Psoas muscle (tissue), 8 donors: ENCODE results near the gene IP6K3. TPM values are rescaled to one million over a fixed set of nuclear protein-coding genes. Genes with fewer than 3 reads are reported as not detected.

Source experiments
- ATAC-seq, 4 donors: fragments of 200-7000 bp; cut with Tn5 transposase; one replicate each; pipeline ENCODE4 v1.9.1; 2020; ENCODE audit warnings: moderate library complexity in 3 of 4, mild to moderate bottlenecking in 2 of 4
- DNase-seq, 2 donors: peaks; one replicate each; pipeline ENCODE4 v3.0.0-alpha.2; 2020
- H3K27ac ChIP-seq: fragments of 200-600 bp; one replicate; pipeline ENCODE4 v1.8.0; 2022
- H3K27me3 ChIP-seq, 3 donors: fragments of 200-600 bp in 1 of 3; one replicate each; pipeline versions ENCODE4 v1.6.1 to v1.8.0; 2013 to 2022; ENCODE audit warnings: low read length in 2 of 3, mild to moderate bottlenecking in 2 of 3, moderate library complexity in 1 of 3; ENCODE audit not compliant: insufficient read depth in 3 of 3
- H3K36me3 ChIP-seq, 2 donors: fragments of 200-600 bp in 1 of 2; one replicate each; pipeline versions ENCODE4 v1.6.1 to v1.8.0; 2013 to 2022; ENCODE audit warnings: low read depth in 1 of 2, mild to moderate bottlenecking in 1 of 2, moderate library complexity in 1 of 2; ENCODE audit not compliant: insufficient read depth in 1 of 2
- H3K4me1 ChIP-seq: fragments of 200-600 bp; one replicate; pipeline ENCODE4 v1.8.0; 2022
- H3K4me3 ChIP-seq: fragments of 200-600 bp; one replicate; pipeline ENCODE4 v1.8.0; 2022; ENCODE audit warnings: mild to moderate bottlenecking
- H3K9me3 ChIP-seq: fragments of 200-600 bp; one replicate; pipeline ENCODE4 v1.8.0; 2022
- WGBS, 3 donors: extraction: QIAGEN DNeasy Blood & Tissue Kit; methylation state at CpG; one replicate each; pipeline versions ENCODE4 v1.1.6 to v1.1.7; 2013; 5-methylcytosine and 5-hydroxymethylcytosine counted together
- intact Hi-C, 2 donors: fragments of 100-400 bp; cut with DNase I; formaldehyde crosslinking; loops; one replicate each; pipeline versions ENCODE4 v1.11.0 to v1.14.2; 2022
- polyA plus RNA-seq, 3 donors: library from polyadenylated mRNA; stranded (reverse); fragments of 200-250 nt; gene quantifications; one replicate each; pipeline ENCODE4 v1.2.3, GENCODE V29; 2013
- total RNA-seq, 4 donors: library from RNA; stranded (reverse); fragmentation: NEBNext Ultra II Directional in 2 of 4; extraction: Animal tissue kit (Norgen Biotek cat#: 25700) in 2 of 4; gene quantifications; one replicate each; pipeline versions ENCODE4 v1.2.1 to v1.2.4, GENCODE V29; 2021 to 2023
- TF ChIP-seq, protein P1 (sequence below): fragments of 200-600 bp; IDR thresholded peaks from one replicate; pipeline ENCODE4 v1.8.0; 2022; ENCODE audit warnings: antibody characterized with exemption
- donor health status: healthy with polysubstance abuse.
- donor health status: DM: no; HTN: no; CAD: no; lungs with moderate emphysema.
- donor health status: Bipolar disorder and iron deficiency.
- donor health status: healthy.
- donor health status: DM: yes; HTN: yes; CAD: no.
- donor health status: DM: no; HTN: no; CAD: no.
- donor health status: DM: no; HTN: no; CAD: no.
- donor health status: DM: yes; HTN: yes; CAD: no.

IP6K3 gene
- total and polyA plus RNA-seq, 7 donors = 95.7 to 363 (median 220) TPM

GRCh38 chr6:33772082-33772830, 25.6 kb upstream of the IP6K3 start:
- H3K4me1 ChIP-seq = peaks cover 23% of the 10 kb centered on the region
- DNase-seq (no peak), ATAC-seq (peak in 2 of 4 donors; percentile 4 to 6)
- H3K4me3 ChIP-seq = no peak overlapping the region
- 77 to 81% (median 79%) methylated on average over 24 of the region's 24 CpGs for WGBS, 3 donors
- intact Hi-C loops = loop anchor here (2.0 to 5.0 kb wide), 4 partner anchors 185 to 383 kb away; no protein-coding TSS in a partner anchor
- peaks cover 17 to 49% of the 10 kb centered on the region in 2 donors for H3K36me3 ChIP-seq
- no peaks in the 10 kb centered on the region for H3K9me3 ChIP-seq
- no peaks in the 10 kb centered on the region for H3K27me3 ChIP-seq
- peak overlapping the region; percentile 63 for H3K27ac ChIP-seq
- TF ChIP-seq, protein P1, sequence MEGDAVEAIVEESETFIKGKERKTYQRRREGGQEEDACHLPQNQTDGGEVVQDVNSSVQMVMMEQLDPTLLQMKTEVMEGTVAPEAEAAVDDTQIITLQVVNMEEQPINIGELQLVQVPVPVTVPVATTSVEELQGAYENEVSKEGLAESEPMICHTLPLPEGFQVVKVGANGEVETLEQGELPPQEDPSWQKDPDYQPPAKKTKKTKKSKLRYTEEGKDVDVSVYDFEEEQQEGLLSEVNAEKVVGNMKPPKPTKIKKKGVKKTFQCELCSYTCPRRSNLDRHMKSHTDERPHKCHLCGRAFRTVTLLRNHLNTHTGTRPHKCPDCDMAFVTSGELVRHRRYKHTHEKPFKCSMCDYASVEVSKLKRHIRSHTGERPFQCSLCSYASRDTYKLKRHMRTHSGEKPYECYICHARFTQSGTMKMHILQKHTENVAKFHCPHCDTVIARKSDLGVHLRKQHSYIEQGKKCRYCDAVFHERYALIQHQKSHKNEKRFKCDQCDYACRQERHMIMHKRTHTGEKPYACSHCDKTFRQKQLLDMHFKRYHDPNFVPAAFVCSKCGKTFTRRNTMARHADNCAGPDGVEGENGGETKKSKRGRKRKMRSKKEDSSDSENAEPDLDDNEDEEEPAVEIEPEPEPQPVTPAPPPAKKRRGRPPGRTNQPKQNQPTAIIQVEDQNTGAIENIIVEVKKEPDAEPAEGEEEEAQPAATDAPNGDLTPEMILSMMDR = no peak

DNA sequence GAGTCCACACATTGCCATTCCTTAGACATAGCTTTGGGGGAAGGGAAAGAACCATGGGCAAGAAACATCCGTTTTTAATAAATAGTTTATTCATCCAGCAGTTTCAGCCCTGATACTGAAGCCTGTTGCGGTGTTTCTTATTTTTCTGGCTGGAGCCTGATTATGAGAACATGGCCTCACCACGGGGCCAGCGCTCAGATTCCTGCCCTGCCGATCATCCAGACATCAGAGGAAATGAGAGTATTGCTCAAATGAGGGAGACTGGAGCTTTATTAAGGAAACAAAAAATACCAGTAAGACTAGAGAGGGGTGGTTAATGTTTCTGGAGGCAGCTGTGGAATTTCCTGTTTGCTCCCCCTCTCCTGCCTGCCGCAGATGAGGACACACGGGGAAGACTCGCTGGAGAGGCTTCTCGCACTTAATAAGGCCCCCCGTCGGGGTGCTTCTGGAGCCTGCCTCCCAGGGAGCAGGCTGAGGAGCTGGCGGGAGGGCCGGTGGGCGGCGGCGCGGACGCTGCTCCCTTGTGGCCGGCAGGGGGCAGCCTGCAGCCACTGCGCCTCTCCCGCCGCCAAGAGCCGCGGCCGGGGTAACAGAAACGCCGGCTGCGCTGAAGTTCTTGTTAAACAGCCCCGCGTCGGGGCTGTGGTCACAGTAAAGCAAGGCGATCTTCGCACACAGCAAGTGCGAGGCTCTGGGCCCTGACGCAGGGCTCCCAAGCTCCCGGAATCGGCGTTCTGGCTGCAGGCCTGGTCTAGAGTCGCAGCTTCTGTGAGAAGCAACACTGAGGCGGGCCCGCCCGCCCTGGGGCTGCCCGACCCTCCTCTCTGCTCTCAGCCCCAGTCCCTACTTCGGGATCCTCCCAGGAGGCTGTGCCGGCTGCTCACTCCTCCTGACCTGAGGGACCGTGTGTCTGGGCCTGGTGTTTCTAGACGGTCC, 24.7 kb upstream of the IP6K3 start:
- DNase-seq (peak; percentile 77 to 87), ATAC-seq (peak; percentile 80 to 86 (median 84))
- H3K36me3 ChIP-seq = peaks cover 12 to 41% of the 10 kb centered on the region in 2 donors
- H3K4me1 ChIP-seq = peaks cover 23% of the 10 kb centered on the region
- H3K4me3 ChIP-seq = peak overlapping the region; percentile 12
- intact Hi-C loops = loop anchor here (2.0 to 5.0 kb wide), 5 partner anchors 184 to 383 kb away; no protein-coding TSS in a partner anchor
- 15 to 27% (median 19%) methylated on average over 41 to 47 of the region's 47 CpGs for WGBS, 3 donors
- H3K27me3 ChIP-seq = no peaks in the 10 kb centered on the region
- H3K27ac ChIP-seq = peak overlapping the region; percentile 63
- TF ChIP-seq, protein P1 = peak; percentile 92
- no peaks in the 10 kb centered on the region for H3K9me3 ChIP-seq

GRCh38 chr6:33770833-33771145, 24.1 kb upstream of the IP6K3 start:
- Histone ChIP-seq H3K9me3 (no peaks in the 10 kb centered on the region), H3K27ac (peak overlapping the region; percentile 63), H3K4me1 (peaks cover 23% of the 10 kb centered on the region), H3K27me3 (no peaks in the 10 kb centered on the region), H3K36me3 (peaks cover 6 to 35% of the 10 kb centered on the region in 2 donors), H3K4me3 (no peak overlapping the region)
- peak in 3 of 4 donors; percentile 8 to 14 (median 12) for ATAC-seq
- intact Hi-C loops = loop anchor here (2.0 to 5.0 kb wide), 4 partner anchors 183 to 382 kb away; no protein-coding TSS in a partner anchor
- WGBS, 3 donors = 38 to 61% (median 41%) methylated on average over 3 of the region's 3 CpGs
- no peak for DNase-seq
- TF ChIP-seq, protein P1 = no peak

- Histone ChIP-seq H3K4me3 (no peak overlapping the region), H3K27me3 (no peaks in the 10 kb centered on the region), H3K27ac (peak overlapping the region; percentile 63), H3K36me3 (peaks cover 4 to 30% of the 10 kb centered on the region in 2 donors), H3K4me1 (peaks cover 23% of the 10 kb centered on the region), H3K9me3 (no peaks in the 10 kb centered on the region)
- DNase-seq (no peak), ATAC-seq (peak; percentile 5 to 54 (median 25))
- WGBS, 3 donors = 21 to 36% (median 26%) methylated on average over 14 of the region's 14 CpGs
- TF ChIP-seq, protein P1 = no peak
- intact Hi-C loops = loop anchor here (2.0 to 5.0 kb wide), 4 partner anchors 183 to 382 kb away; no protein-coding TSS in a partner anchor
Measured at GRCh38 chr6:33770124-33770832, 23.6 kb upstream of the IP6K3 start.
